Subcutaneous adipose tissue (tissue), 4 donors: Measurements from ENCODE around the gene EEF1AKMT2. TPM values are rescaled to one million over a fixed set of nuclear protein-coding genes. Genes with fewer than 3 reads are reported as not detected.

ENCODE experiments used
- total RNA-seq, 4 donors: library from RNA; depleted of rRNA; stranded (reverse); fragments of >200 nt; gene quantifications; one replicate each; pipeline ENCODE4 v1.1.0, GENCODE V29; 2016
- TF ChIP-seq, protein P1 (sequence below): fragments of 450-650 bp; IDR thresholded peaks from one replicate; pipeline ENCODE4 v1.5.1; 2016; ENCODE audit warnings: low read depth, mild to moderate bottlenecking, control low read depth, antibody characterized with exemption, moderate library complexity

EEF1AKMT2 gene
- total RNA-seq, 4 donors from 2014 or later = 11.3 to 28.4 (median 17.8) TPM

DNA sequence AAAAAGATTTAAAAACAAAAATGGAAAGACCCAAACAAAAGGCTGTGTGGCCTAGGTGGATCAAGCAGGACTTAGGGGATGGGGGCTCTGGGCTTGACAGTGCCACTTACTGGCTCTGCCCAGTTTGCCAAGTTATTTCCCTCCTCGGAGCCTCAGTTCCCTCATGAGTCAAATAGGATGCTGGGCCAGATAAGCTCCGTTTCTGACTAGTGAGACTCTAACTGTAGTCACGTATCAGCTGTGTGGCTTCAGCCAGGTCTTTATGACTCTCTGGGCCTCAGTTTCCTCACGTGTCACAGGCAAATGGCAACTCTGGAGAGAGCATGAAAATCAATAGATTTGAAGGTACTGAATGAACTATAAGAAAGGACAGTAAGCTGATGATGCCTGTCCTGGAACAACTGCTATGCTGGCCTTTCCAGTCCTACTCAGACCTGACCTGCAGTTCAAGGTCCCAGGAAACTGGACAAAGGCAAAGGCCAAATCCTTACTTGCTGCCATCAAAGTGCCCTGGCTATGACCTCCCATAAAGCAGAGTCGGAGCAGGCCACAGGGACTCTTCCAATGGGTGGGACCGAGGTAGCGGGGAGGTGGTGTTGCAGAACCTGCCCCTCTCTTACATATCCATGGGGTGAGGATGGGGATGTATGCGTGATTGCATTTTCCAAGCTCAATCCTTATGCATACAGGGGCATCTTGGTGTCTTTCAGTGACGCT is 74.5 kb downstream of the EEF1AKMT2 start:
- TF ChIP-seq, protein P1, sequence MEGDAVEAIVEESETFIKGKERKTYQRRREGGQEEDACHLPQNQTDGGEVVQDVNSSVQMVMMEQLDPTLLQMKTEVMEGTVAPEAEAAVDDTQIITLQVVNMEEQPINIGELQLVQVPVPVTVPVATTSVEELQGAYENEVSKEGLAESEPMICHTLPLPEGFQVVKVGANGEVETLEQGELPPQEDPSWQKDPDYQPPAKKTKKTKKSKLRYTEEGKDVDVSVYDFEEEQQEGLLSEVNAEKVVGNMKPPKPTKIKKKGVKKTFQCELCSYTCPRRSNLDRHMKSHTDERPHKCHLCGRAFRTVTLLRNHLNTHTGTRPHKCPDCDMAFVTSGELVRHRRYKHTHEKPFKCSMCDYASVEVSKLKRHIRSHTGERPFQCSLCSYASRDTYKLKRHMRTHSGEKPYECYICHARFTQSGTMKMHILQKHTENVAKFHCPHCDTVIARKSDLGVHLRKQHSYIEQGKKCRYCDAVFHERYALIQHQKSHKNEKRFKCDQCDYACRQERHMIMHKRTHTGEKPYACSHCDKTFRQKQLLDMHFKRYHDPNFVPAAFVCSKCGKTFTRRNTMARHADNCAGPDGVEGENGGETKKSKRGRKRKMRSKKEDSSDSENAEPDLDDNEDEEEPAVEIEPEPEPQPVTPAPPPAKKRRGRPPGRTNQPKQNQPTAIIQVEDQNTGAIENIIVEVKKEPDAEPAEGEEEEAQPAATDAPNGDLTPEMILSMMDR = no peak

GRCh38 chr10:124716369-124716768 is 75.3 kb downstream of the EEF1AKMT2 start:
- TF ChIP-seq, protein P1 = no peak

DNA sequence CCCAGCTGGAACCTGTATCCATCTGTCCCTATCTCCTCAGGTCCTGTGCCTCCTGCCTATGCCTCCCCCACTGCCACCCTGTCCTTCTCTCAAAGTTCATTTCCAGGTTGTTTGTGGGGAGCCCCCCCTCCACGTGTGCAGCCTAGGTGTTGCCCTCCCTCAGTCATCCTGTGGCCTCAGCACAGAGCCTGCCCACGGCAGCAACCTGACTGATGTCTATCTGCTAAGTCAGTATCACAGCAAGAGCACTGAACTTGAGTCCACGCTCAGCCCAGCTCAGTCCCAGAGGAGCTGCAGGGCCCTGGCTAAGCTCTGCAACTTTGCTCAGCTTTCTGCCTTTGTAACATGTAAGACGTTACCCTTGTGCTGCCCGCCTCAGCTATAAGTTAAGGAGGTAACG is 76.2 kb downstream of the EEF1AKMT2 start:
- TF ChIP-seq, protein P1 = no peak

GRCh38 chr10:124713679-124714255 is 77.9 kb downstream of the EEF1AKMT2 start:
- TF ChIP-seq, protein P1 = no peak

- TF ChIP-seq, protein P1 = no peak
Observed at GRCh38 chr10:124712704-124713407, 78.8 kb downstream of the EEF1AKMT2 start.

- TF ChIP-seq, protein P1 = no peak
Observed at GRCh38 chr10:124711145-124711544, 80.5 kb downstream of the EEF1AKMT2 start.

DNA sequence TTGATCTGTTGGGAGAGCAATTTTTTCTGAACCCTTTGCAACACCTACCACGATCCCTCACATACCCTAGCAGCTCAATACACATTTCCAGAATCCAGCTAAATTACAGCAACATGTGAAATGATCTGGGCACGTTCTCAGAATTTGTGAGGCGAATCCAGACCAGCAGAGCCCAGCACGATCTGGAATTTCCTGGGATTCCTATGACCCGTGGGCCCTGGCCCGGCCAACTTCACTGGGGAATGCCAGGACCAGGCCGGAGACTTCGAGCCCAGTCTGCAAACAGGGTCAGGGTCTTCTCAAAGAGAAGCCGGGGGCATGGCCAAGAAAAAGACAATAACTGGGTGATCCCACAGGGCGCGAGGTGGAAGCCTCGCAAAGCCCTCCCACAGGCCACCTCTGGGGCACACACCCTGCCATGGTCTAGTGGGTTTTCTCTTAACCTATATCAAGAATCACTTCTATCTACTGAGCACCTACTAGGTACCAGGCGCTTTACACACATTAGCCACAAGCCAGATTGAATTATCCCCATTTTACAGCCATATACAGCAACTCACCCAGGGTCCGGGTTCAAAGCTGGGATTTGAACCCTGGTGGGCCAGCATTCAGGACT is 81.3 kb downstream of the EEF1AKMT2 start:
- TF ChIP-seq, protein P1 = no peak
